GM12878 (cell line): Measurements from ENCODE around the gene RAB3GAP1. TPM values are rescaled to one million over a fixed set of nuclear protein-coding genes. Genes with fewer than 3 reads are reported as not detected.

ENCODE experiments used
- ATAC-seq: fragments of 200-7000 bp; cut with Tn5 transposase; 3 replicates; pipeline ENCODE4 v1.9.1; 2020; ENCODE audit warnings: mild to moderate bottlenecking, moderate library complexity
- BruUV-seq: library from RNA; stranded (reverse); fragments of 400-500 nt; replicated peaks from 2 replicates; lab custom pipeline; 2021; lab: Mats Ljungman, UMichigan
- CTCF ChIA-PET: fragments of 300-600 bp; sonication (Branson Sonifier 250); formaldehyde crosslinking; extraction: SDS; loops from one replicate; lab custom pipeline; 2021; ENCODE audit warnings: inconsistent platforms; lab: Yijun Ruan, JAX
- POLR2A ChIA-PET: fragments of 350-600 bp; formaldehyde crosslinking; extraction: SDS; loops from one replicate; lab custom pipeline; 2021; ENCODE audit warnings: inconsistent platforms; lab: Charles Lee
- RAD21 ChIA-PET: fragments of 300-600 bp; sonication (Branson Sonifier 250); formaldehyde crosslinking; loops from one replicate; lab custom pipeline; 2023; ENCODE audit warnings: antibody characterized with exemption; ENCODE audit not compliant: unreplicated experiment; lab: Charles Lee
- SMC1A ChIA-PET: fragments of 300-600 bp; sonication (Branson Sonifier 250); formaldehyde crosslinking; loops from one replicate; lab custom pipeline; 2023; ENCODE audit not compliant: unreplicated experiment, uncharacterized antibody; lab: Charles Lee
- DNase-seq: peaks from one replicate; pipeline ENCODE4 v3.0.0-alpha.2; 2011; ENCODE audit warnings: low read depth, low spot score
- FAIRE-seq: peaks from 3 replicates; lab custom pipeline; 2011; peaks lifted over from hg19 to GRCh38; lab: Jason Lieb, UNC
- H2AFZ ChIP-seq: 2 replicates; pipeline ENCODE4 v1.6.0; 2011; ENCODE audit warnings: low read depth, low read length, control low read depth; ENCODE audit not compliant: control insufficient read depth
- H3K27ac ChIP-seq: 2 replicates; pipeline ENCODE4 v1.5.1; 2011; ENCODE audit warnings: control low read depth; ENCODE audit not compliant: control insufficient read depth, insufficient read depth
- H3K27me3 ChIP-seq, 2 experiments: replicated peaks in 1 of 2; 2 replicates each; pipeline versions ENCODE4 v1.6.0 to v1.6.1; 2011; ENCODE audit warnings: low read length in 1 of 2; ENCODE audit not compliant: control insufficient read depth in 2 of 2, insufficient read depth in 2 of 2
- H3K36me3 ChIP-seq, 2 experiments: 2 replicates each; pipeline ENCODE4 v1.5.1; 2011; ENCODE audit warnings: low read length in 1 of 2; ENCODE audit not compliant: control insufficient read depth in 2 of 2, insufficient read depth in 2 of 2
- H3K4me1 ChIP-seq: 2 replicates; pipeline ENCODE4 v1.6.1; 2011; ENCODE audit warnings: mild to moderate bottlenecking, low read length, moderate library complexity, mixed read lengths; ENCODE audit not compliant: control insufficient read depth, insufficient read depth
- H3K4me2 ChIP-seq: 2 replicates; pipeline ENCODE4 v1.6.0; 2011; ENCODE audit warnings: control low read depth; ENCODE audit not compliant: control insufficient read depth, insufficient read depth
- H3K4me3 ChIP-seq: fragments of 200-600 bp; sonication (generic); 2 replicates; pipeline ENCODE4 v1.5.1; 2016
- H3K79me2 ChIP-seq: 2 replicates; pipeline ENCODE4 v1.6.0; 2011; ENCODE audit warnings: low read length; ENCODE audit not compliant: control insufficient read depth, insufficient read depth
- H3K9ac ChIP-seq: 2 replicates; pipeline ENCODE4 v1.8.0; 2011; ENCODE audit warnings: low read length, control low read depth, mixed read lengths; ENCODE audit not compliant: control insufficient read depth, insufficient read depth
- H3K9me3 ChIP-seq: replicated peaks from 3 replicates; pipeline ENCODE4 v1.5.1; 2011; ENCODE audit warnings: mild to moderate bottlenecking, low read length; ENCODE audit not compliant: control insufficient read depth, insufficient read depth
- H4K20me1 ChIP-seq: 2 replicates; pipeline ENCODE4 v1.6.0; 2011; ENCODE audit not compliant: control insufficient read depth, insufficient read depth
- ASH2L ChIP-seq: fragments of 300-600, 200-600 bp; sonication (generic); IDR thresholded peaks from 2 replicates; pipeline ENCODE4 v1.6.1; 2017; ENCODE audit warnings: low read depth, mild to moderate bottlenecking, borderline replicate concordance
- CEBPZ ChIP-seq: fragments of 150-350 bp; IDR thresholded peaks from 2 replicates; pipeline ENCODE4 v1.6.1; 2016; ENCODE audit warnings: low read depth, low read length
- CREB1 ChIP-seq: IDR thresholded peaks from 2 replicates; pipeline ENCODE4 v1.6.1; 2012; ENCODE audit warnings: low read depth, mild to moderate bottlenecking, inconsistent platforms
- CTCF ChIP-seq, 3 experiments: IDR thresholded peaks in 2 of 3; conservative IDR thresholded peaks in 1 of 3; 2 replicates each; pipeline ENCODE4 v1.5.1; 2011; ENCODE audit warnings: low read depth in 3 of 3, low read length in 3 of 3, mild to moderate bottlenecking in 3 of 3, control low read depth in 2 of 3, moderate library complexity in 2 of 3, inconsistent platforms in 1 of 3, mixed read lengths in 1 of 3; ENCODE audit not compliant: control insufficient read depth in 2 of 3, insufficient read depth in 1 of 3; ENCODE audit errors: extremely low read depth in 1 of 3
- DPF2 ChIP-seq: fragments of 450-650 bp; IDR thresholded peaks from 2 replicates; pipeline ENCODE4 v1.6.1; 2017; ENCODE audit warnings: mild to moderate bottlenecking
- FOXM1 ChIP-seq: IDR thresholded peaks from 2 replicates; pipeline ENCODE4 v1.6.1; 2012; ENCODE audit warnings: low read depth, mild to moderate bottlenecking, inconsistent platforms, low read length, moderate library complexity
- KLF5 ChIP-seq: fragments of 450-650 bp; IDR thresholded peaks from 2 replicates; pipeline ENCODE4 v1.6.1; 2014; ENCODE audit warnings: mild to moderate bottlenecking; ENCODE audit not compliant: partially characterized antibody
- MEF2A ChIP-seq: IDR thresholded peaks from 2 replicates; pipeline ENCODE4 v1.6.1; 2011; ENCODE audit warnings: low read depth, mild to moderate bottlenecking, low read length, moderate library complexity; ENCODE audit not compliant: insufficient read depth
- RAD21 ChIP-seq: IDR thresholded peaks from 2 replicates; pipeline ENCODE4 v1.6.1; 2011; ENCODE audit warnings: mild to moderate bottlenecking, low read depth, low read length, moderate library complexity; ENCODE audit not compliant: insufficient read depth
- SRF ChIP-seq, 2 experiments: IDR thresholded peaks; 2 replicates each; pipeline ENCODE4 v1.6.1; 2011; ENCODE audit warnings: low read depth in 2 of 2, low read length in 2 of 2, mild to moderate bottlenecking in 1 of 2, moderate library complexity in 1 of 2
- TCF7 ChIP-seq: IDR thresholded peaks from 2 replicates; pipeline ENCODE4 v1.6.1; 2014; ENCODE audit warnings: antibody characterized with exemption, borderline replicate concordance
- YY1 ChIP-seq: IDR thresholded peaks from 2 replicates; pipeline ENCODE4 v1.6.1; 2011; ENCODE audit warnings: low read depth, mild to moderate bottlenecking, low read length
- WGBS: methylation state at CpG from one replicate; pipeline ENCODE4 v1.1.6; 2016; ENCODE audit warnings: low lambda C conversion rate; ENCODE audit not compliant: insufficient replicate concordance, insufficient coverage; ENCODE audit errors: missing lambda C conversion rate; 5-methylcytosine and 5-hydroxymethylcytosine counted together
- in situ Hi-C: fragments of 300-500 bp; cut with MboI; formaldehyde crosslinking; loops from 9 replicates; pipeline ENCODE4 v1.14.3; 2018; ENCODE audit warnings: mixed read lengths
- intact Hi-C: fragments of 100-400 bp; cut with micrococcal nuclease; formaldehyde crosslinking; loops from one replicate; pipeline ENCODE4 v1.14.2; 2022; ENCODE audit not compliant: unreplicated experiment
- polyA plus RNA-seq, 11 experiments: library from polyadenylated mRNA; depleted of rRNA in 4 of 11; unstranded in 6 of 11; stranded (reverse) in 5 of 11; fragments of >200 nt; fragmentation: Nextera tagmentation in 4 of 11; fragmentation: Illumina TruSeq in 1 of 11; extraction: Ambion mirVana in 4 of 11; extraction: Trizol in 1 of 11; gene quantifications; 1 replicate in 1 of 11; 2 replicates in 10 of 11; pipeline versions ENCODE4 v1.2.1 to v1.2.3, GENCODE V29; 2011 to 2016; ENCODE audit warnings: inconsistent platforms in 2 of 11, missing spikeins in 2 of 11, low read depth in 1 of 11
- total RNA-seq, 4 experiments: library from RNA; depleted of rRNA in 3 of 4; stranded (reverse); fragments of >200 nt in 3 of 4; fragmentation: Illumina TruSeq in 1 of 4; extraction: Trizol in 1 of 4; gene quantifications; 2 replicates each; pipeline versions ENCODE4 v1.2.1 to v1.2.3, GENCODE V29; 2013 to 2021
- TF ChIP-seq, protein P1 (sequence below): fragments of 450-650 bp; IDR thresholded peaks from 2 replicates; pipeline ENCODE4 v1.6.1; 2017; ENCODE audit warnings: mild to moderate bottlenecking, moderate library complexity

The RAB3GAP1 gene
- total and polyA plus RNA-seq, 10 of the 15 experiments (the other 5 are each of a cell fraction or from before 2014, with no cell fraction given) = 13.7 to 36.9 (median 21.0) TPM

DNA sequence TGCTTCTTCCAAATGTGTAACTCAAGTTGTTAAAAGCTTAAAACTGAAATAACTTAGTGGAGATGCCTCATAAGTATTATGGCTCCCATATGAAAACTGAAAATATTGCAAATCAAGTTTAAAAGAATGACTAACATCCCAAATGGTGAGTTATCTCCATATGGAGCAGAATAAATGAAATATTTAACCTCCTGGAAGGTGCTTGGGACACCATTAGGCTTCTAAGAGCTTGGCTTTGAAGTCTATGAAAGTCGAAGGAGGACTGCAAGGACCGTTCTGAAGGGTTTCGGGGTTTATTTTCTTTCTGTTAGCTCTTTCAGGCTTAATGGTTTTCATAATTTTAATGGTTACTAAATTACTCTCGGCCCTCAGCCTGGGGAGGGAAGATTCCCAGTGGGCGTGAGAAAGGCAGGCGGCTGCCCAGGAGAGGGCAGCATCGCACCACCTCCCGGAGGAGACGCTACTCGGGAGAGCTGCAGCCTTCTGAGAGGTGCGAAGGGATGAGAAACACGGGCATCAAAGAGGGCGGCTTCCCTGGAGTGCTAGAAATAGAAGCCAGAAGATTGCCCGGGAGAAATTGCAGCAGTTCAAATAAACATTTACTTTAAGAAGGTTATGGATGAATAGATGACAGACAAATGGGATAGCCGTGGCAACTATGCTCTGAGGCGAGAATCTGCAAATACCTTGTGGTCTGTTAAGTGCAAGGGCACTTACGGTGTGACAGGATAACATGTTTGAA is 47.9 kb upstream of the RAB3GAP1 start:
- POLR2A ChIA-PET = no interaction called here
- in situ Hi-C loops (no loop called here), intact Hi-C loops (loop anchor here (1.0 to 10.0 kb wide), 6 partner anchors 39 to 793 kb away; no protein-coding TSS in a partner anchor)
- no peaks in the 10 kb centered on the region for H3K79me2 ChIP-seq
- H3K9me3 ChIP-seq = no peaks in the 10 kb centered on the region
- DNase-seq = peak; percentile 17
- no peak overlapping the region for H3K4me3 ChIP-seq
- peak overlapping the region; percentile 72 for H2AFZ ChIP-seq
- H3K4me2 ChIP-seq = no peak overlapping the region
- no peak overlapping the region for H3K27ac ChIP-seq
- no peak overlapping the region for H3K9ac ChIP-seq
- RAD21 ChIA-PET = interaction anchor here (0.6 to 4.1 kb wide), 20 partner anchors 9 to 1386 kb away, joined by 3 to 51 read pairs (median 3); partner anchors contain the start of genes R3HDM1 and ZRANB3
- SMC1A ChIA-PET = interaction anchor here (0.6 to 6.2 kb wide), 29 partner anchors 10 to 1380 kb away, joined by 3 to 41 read pairs (median 4); partner anchors contain the start of genes R3HDM1 and ZRANB3
- CTCF ChIA-PET = interaction anchor here (0.6 to 6.7 kb wide), 61 partner anchors 10 to 1676 kb away, joined by 3 to 124 read pairs (median 4); partner anchors contain the start of genes RAB3GAP1 and UBXN4
- WGBS = 3% methylated on average over 17 of the region's 17 CpGs
- H4K20me1 ChIP-seq = no peaks in the 10 kb centered on the region
- BruUV-seq = no TSS peak
- peak; percentile 100 for ATAC-seq
- H3K27me3 ChIP-seq = peaks cover 0 to 2% of the 10 kb centered on the region in 2 experiments; a peak in 1 of 4 replicates
- no peaks in the 10 kb centered on the region for H3K4me1 ChIP-seq
- no peaks in the 10 kb centered on the region for H3K36me3 ChIP-seq
- peak; percentile 89 for FAIRE-seq
- TF ChIP-seq ASH2L (no peak), YY1 (peak; percentile 67), FOXM1 (peak; percentile 21; the same call in 1 of the 2 replicates), RAD21 (peak; percentile 95), MEF2A (no peak), KLF5 (no peak), CEBPZ (no peak), SRF (IDR thresholded peaks at IDR 0.05; ENCODE audit: low read depth in 2 of 2, low read length in 2 of 2) (no peak), CREB1 (no peak), DPF2 (no peak), CTCF (IDR thresholded peaks at IDR 0.05 in 2 of 3, conservative IDR thresholded peaks at IDR 0.05 in 1 of 3; ENCODE audit: control insufficient read depth in 2 of 3, extremely low read depth in 1 of 3, insufficient read depth in 1 of 3, low read depth in 3 of 3, low read length in 3 of 3) (peak; percentile 94 to 98 (median 96); a peak in 5 of 6 replicates), TCF7 (peak; percentile 15; the same call in 1 of the 2 replicates)
- TF ChIP-seq, protein P1, sequence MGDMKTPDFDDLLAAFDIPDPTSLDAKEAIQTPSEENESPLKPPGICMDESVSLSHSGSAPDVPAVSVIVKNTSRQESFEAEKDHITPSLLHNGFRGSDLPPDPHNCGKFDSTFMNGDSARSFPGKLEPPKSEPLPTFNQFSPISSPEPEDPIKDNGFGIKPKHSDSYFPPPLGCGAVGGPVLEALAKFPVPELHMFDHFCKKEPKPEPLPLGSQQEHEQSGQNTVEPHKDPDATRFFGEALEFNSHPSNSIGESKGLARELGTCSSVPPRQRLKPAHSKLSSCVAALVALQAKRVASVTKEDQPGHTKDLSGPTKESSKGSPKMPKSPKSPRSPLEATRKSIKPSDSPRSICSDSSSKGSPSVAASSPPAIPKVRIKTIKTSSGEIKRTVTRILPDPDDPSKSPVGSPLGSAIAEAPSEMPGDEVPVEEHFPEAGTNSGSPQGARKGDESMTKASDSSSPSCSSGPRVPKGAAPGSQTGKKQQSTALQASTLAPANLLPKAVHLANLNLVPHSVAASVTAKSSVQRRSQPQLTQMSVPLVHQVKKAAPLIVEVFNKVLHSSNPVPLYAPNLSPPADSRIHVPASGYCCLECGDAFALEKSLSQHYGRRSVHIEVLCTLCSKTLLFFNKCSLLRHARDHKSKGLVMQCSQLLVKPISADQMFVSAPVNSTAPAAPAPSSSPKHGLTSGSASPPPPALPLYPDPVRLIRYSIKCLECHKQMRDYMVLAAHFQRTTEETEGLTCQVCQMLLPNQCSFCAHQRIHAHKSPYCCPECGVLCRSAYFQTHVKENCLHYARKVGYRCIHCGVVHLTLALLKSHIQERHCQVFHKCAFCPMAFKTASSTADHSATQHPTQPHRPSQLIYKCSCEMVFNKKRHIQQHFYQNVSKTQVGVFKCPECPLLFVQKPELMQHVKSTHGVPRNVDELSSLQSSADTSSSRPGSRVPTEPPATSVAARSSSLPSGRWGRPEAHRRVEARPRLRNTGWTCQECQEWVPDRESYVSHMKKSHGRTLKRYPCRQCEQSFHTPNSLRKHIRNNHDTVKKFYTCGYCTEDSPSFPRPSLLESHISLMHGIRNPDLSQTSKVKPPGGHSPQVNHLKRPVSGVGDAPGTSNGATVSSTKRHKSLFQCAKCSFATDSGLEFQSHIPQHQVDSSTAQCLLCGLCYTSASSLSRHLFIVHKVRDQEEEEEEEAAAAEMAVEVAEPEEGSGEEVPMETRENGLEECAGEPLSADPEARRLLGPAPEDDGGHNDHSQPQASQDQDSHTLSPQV = no peak
